SK-N-MC (cell line): ENCODE measurements around the gene CYTH2.

Source experiments
- EZH2 ChIP-seq: fragments of 200-600 bp; sonication (generic); IDR thresholded peaks from one replicate; pipeline ENCODE4 v1.6.1; 2017; ENCODE audit warnings: antibody characterized with exemption
- FOXP2 ChIP-seq: optimal IDR thresholded peaks from 2 replicates; pipeline ENCODE3; 2011; ENCODE audit warnings: mild to moderate bottlenecking, moderate library complexity; ENCODE audit not compliant: insufficient read depth; ENCODE audit errors: extremely low read length, control extremely low read depth
- POLR2AphosphoS5 ChIP-seq: IDR thresholded peaks from 2 replicates; pipeline ENCODE4 v1.6.1; 2012; ENCODE audit warnings: mild to moderate bottlenecking, low read depth, low read length, borderline replicate concordance

DNA sequence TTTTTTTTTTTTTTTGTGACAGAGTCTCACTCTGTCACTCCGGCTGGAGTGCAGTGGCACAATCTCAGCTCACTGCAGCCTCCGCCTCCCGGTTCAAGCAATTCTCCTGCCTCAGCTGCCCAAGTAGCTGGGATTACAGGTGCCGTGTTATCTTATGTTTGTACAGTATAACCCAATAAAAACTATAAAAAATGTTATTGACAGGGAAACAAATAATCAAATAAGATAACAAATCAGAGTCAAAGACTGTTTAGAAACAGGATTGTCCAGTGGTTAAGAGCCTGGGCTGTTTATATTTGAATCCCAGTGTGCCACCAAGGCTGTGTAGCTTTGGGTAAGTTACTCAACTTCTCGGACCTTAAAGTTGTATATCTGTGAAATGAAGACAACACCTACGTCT, 61.6 kb downstream of the CYTH2 start:
- TF ChIP-seq POLR2AphosphoS5 (no peak), EZH2 (no peak), FOXP2 (no peak)
